Measurements from ENCODE around the gene MCM9. TPM values are rescaled to one million over a fixed set of nuclear protein-coding genes. Genes with fewer than 3 reads are reported as not detected.

Gene MCM9
- total RNA-seq, 1 donor from 2014 or later = 37.0 TPM

DNA sequence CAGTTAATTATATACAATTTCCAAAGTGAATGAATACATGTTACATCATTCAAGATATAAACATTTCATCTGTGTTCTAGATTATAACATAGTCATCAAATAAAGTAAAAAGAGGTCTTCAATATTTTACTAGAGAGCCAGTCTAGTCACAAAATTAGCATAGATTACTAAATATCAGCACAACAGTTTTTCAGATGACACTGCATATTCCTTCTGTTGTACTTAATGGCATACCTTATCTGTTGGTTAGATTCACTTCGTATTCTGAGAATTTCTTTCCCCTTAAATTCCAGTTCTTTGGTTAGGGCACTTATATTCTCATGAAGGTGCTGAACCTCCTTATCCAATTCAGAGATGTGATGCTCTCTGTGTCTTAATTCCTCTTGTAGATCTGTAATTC, 39.8 kb upstream of the MCM9 start:
- H3K9me3 Mint-ChIP-seq = no peaks in the 10 kb centered on the region
- H3K4me1 Mint-ChIP-seq = no peaks in the 10 kb centered on the region
- no peak for DNase-seq
- TF ChIP-seq, protein P1, sequence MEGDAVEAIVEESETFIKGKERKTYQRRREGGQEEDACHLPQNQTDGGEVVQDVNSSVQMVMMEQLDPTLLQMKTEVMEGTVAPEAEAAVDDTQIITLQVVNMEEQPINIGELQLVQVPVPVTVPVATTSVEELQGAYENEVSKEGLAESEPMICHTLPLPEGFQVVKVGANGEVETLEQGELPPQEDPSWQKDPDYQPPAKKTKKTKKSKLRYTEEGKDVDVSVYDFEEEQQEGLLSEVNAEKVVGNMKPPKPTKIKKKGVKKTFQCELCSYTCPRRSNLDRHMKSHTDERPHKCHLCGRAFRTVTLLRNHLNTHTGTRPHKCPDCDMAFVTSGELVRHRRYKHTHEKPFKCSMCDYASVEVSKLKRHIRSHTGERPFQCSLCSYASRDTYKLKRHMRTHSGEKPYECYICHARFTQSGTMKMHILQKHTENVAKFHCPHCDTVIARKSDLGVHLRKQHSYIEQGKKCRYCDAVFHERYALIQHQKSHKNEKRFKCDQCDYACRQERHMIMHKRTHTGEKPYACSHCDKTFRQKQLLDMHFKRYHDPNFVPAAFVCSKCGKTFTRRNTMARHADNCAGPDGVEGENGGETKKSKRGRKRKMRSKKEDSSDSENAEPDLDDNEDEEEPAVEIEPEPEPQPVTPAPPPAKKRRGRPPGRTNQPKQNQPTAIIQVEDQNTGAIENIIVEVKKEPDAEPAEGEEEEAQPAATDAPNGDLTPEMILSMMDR (IDR thresholded peaks at IDR 0.05) = no peak
- ChIA-PET CTCF (no interaction called here), POLR2A (no interaction called here)
- H3K4me3 Mint-ChIP-seq = no peak overlapping the region
- intact Hi-C loops (cut with micrococcal nuclease) = no loop called here
- H3K27me3 Mint-ChIP-seq = no peaks in the 10 kb centered on the region
- ATAC-seq (ENCODE audit: low read depth) = no peak
- H3K36me3 Mint-ChIP-seq (ENCODE audit: low read depth) = no peaks in the 10 kb centered on the region
- H3K27ac Mint-ChIP-seq = no peak overlapping the region

DNA sequence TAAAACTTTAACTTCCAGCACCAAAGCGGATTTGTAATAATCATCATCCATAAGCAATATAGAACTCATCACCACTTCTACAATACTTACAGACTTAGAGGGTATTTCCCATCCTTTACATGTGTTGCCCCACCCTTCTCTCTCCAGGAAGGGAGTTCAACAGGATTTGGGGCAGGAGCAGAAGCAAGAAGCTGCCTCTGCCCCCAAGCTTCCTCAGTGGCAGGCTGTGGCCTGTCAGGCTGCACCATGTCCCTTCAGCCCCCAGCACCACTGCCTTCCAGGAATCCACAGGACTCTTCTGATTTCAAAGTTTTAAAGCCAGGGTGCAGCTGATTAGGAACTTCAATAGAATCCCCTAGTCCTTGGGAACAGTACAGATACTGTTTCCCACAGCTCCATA, 36.7 kb upstream of the MCM9 start:
- Mint-ChIP-seq H3K27ac (no peak overlapping the region), H3K36me3 (ENCODE audit: low read depth) (no peaks in the 10 kb centered on the region), H3K27me3 (no peaks in the 10 kb centered on the region), H3K4me1 (no peaks in the 10 kb centered on the region), H3K9me3 (peaks cover 3% of the 10 kb centered on the region), H3K4me3 (no peak overlapping the region)
- ChIA-PET POLR2A (no interaction called here), CTCF (no interaction called here)
- intact Hi-C loops (cut with micrococcal nuclease) = no loop called here
- TF ChIP-seq, protein P1 (IDR thresholded peaks at IDR 0.05) = no peak
- ATAC-seq (ENCODE audit: low read depth) = no peak
- DNase-seq = no peak

DNA sequence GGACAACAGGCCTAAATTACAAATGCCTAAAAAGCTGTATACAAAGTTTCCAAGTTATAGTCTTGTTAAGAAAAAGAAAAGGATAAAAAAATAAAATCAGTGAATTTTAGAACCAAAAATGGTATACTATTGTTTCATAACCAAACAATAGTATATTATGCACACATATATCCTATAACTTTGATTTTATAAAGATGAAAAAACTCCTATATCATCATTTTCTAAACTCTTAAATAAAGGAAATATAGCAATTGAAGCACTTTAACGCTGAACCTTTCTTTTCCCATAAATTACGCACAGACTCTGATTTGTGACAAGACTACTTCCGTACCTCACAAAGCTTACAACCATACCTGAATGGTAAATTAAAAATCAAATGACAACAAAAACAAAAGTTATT, 35.9 kb upstream of the MCM9 start:
- no peak overlapping the region for H3K27ac Mint-ChIP-seq
- POLR2A ChIA-PET = no interaction called here
- TF ChIP-seq, protein P1 (IDR thresholded peaks at IDR 0.05) = no peak
- no peaks in the 10 kb centered on the region for H3K4me1 Mint-ChIP-seq
- no peak overlapping the region for H3K4me3 Mint-ChIP-seq
- peaks cover 3% of the 10 kb centered on the region for H3K9me3 Mint-ChIP-seq
- intact Hi-C loops (cut with micrococcal nuclease) = no loop called here
- DNase-seq (no peak), ATAC-seq (ENCODE audit: low read depth) (no peak)
- CTCF ChIA-PET = no interaction called here
- H3K27me3 Mint-ChIP-seq = no peaks in the 10 kb centered on the region
- no peaks in the 10 kb centered on the region for H3K36me3 Mint-ChIP-seq (ENCODE audit: low read depth)

DNA sequence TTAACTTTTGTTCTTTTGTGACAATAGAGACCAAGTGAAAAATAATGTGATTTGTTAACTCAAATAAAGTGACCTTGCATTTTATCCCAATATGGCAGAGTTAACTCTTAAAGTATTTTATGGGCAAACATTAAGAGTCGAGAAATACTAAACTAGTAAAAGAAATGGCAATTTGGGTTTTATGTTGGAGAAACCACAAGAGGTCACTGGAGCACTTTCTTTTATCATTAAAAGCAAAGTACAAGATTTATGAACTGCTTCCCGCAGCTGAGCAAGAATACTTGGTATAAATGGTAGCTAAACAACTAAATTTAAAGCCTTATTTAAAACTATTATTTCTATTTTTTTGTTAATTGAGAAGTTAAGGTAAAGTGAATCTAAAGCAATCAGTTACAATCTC, 33.5 kb upstream of the MCM9 start:
- CTCF ChIA-PET = interaction anchor here (1.4 kb wide), 1 partner anchor 142 kb away, joined by 4 read pairs; no protein-coding TSS in a partner anchor
- Mint-ChIP-seq H3K27me3 (no peaks in the 10 kb centered on the region), H3K9me3 (peaks cover 3% of the 10 kb centered on the region), H3K27ac (no peak overlapping the region), H3K36me3 (ENCODE audit: low read depth) (no peaks in the 10 kb centered on the region), H3K4me1 (no peaks in the 10 kb centered on the region), H3K4me3 (no peak overlapping the region)
- ATAC-seq (ENCODE audit: low read depth) (no peak), DNase-seq (no peak)
- POLR2A ChIA-PET = no interaction called here
- intact Hi-C loops (cut with micrococcal nuclease) = no loop called here
- TF ChIP-seq, protein P1 (IDR thresholded peaks at IDR 0.05) = no peak

DNA sequence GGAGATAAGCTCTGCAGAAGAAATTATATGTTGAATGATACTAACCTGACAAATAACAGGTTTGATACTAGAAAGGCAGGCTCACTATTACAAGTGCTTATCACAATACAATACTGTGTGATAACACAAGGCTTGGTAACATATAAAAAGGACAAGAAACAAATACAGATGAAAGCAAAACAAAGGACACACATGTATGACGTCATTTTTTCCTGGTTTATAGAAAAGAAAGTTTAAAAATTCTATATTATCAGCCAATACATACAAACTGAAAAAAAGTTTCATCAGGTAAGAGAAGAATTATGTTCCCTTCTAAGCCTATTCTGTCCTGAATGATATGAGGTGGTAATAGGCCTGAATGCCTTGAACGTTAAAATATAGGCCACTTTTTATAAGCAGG, 32.3 kb upstream of the MCM9 start:
- intact Hi-C loops (cut with micrococcal nuclease) = no loop called here

More for the DNA sequence above, 32.3 kb upstream of the MCM9 start:
- Mint-ChIP-seq H3K4me3 (no peak overlapping the region), H3K27ac (no peak overlapping the region), H3K4me1 (no peaks in the 10 kb centered on the region), H3K27me3 (no peaks in the 10 kb centered on the region), H3K36me3 (ENCODE audit: low read depth) (no peaks in the 10 kb centered on the region), H3K9me3 (peaks cover 3% of the 10 kb centered on the region)
- TF ChIP-seq, protein P1 (IDR thresholded peaks at IDR 0.05) = no peak
- CTCF ChIA-PET = no interaction called here
- ATAC-seq (ENCODE audit: low read depth) (no peak), DNase-seq (no peak)
- POLR2A ChIA-PET = no interaction called here
